H1 (cell line): ENCODE results near the gene NDUFB6. TPM values are rescaled to one million over a fixed set of nuclear protein-coding genes. Genes with fewer than 3 reads are reported as not detected.
A peak's percentile ranks its signal among the peaks of the same experiment; 100 is the strongest.

Experiments
- CTCF ChIA-PET: fragments of 300-600 bp; sonication (Branson Sonifier 250); formaldehyde crosslinking; loops from one replicate; lab custom pipeline; 2021; ENCODE audit not compliant: partially characterized antibody; lab: Charles Lee
- POLR2A ChIA-PET: fragments of 300-600 bp; sonication (Branson Sonifier 250); formaldehyde crosslinking; loops from one replicate; lab custom pipeline; 2021; ENCODE audit warnings: inconsistent platforms; ENCODE audit not compliant: partially characterized antibody; lab: Charles Lee
- DNase-seq, 2 experiments: peaks; one replicate each; pipeline versions ENCODE4 v3.0.0 to v3.0.0-alpha.2; 2010 to 2022; ENCODE audit warnings: low spot score in 2 of 2, low read depth in 1 of 2, mixed read lengths in 1 of 2
- FAIRE-seq: peaks from 2 replicates; lab custom pipeline; 2011; peaks lifted over from hg19 to GRCh38; lab: Jason Lieb, UNC
- H2AFZ ChIP-seq: 2 replicates; pipeline ENCODE4 v1.8.1; 2012; ENCODE audit warnings: low read length, inconsistent platforms
- H2AK5ac ChIP-seq: 2 replicates; pipeline ENCODE4 v1.6.1; 2013; ENCODE audit warnings: low read depth, low read length
- H2BK120ac ChIP-seq: replicated peaks from 2 replicates; pipeline ENCODE3; 2013; ENCODE audit warnings: low read depth, low read length, inconsistent platforms
- H2BK12ac ChIP-seq: 2 replicates; pipeline ENCODE4 v1.6.1; 2013; ENCODE audit warnings: low read depth, low read length
- H2BK15ac ChIP-seq: 2 replicates; pipeline ENCODE4 v1.6.1; 2013; ENCODE audit warnings: low read length
- H2BK20ac ChIP-seq: 2 replicates; pipeline ENCODE4 v1.6.1; 2013; ENCODE audit warnings: low read length
- H2BK5ac ChIP-seq: 2 replicates; pipeline ENCODE4 v1.6.1; 2013; ENCODE audit warnings: low read depth, low read length
- H3K14ac ChIP-seq: 2 replicates; pipeline ENCODE4 v1.6.1; 2013; ENCODE audit warnings: inconsistent platforms; ENCODE audit not compliant: insufficient read length
- H3K18ac ChIP-seq: 2 replicates; pipeline ENCODE4 v1.6.1; 2013; ENCODE audit warnings: low read length; ENCODE audit errors: extremely low read depth
- H3K23ac ChIP-seq: 2 replicates; pipeline ENCODE4 v1.6.1; 2013; ENCODE audit warnings: inconsistent platforms; ENCODE audit not compliant: insufficient read length
- H3K23me2 ChIP-seq: 2 replicates; pipeline ENCODE4 v1.6.1; 2013; ENCODE audit warnings: low read depth, low read length
- H3K27ac ChIP-seq: 2 replicates; pipeline ENCODE4 v1.6.1; 2011; ENCODE audit warnings: low read depth, low read length, inconsistent platforms
- H3K27me3 ChIP-seq, 4 experiments: replicated peaks in 1 of 4; 1 replicate in 1 of 4; 2 replicates in 3 of 4; pipeline versions ENCODE4 v1.6.1 to v1.8.1; 2011 to 2013; ENCODE audit warnings: low read length in 3 of 4, mild to moderate bottlenecking in 3 of 4, inconsistent platforms in 2 of 4, mixed read lengths in 2 of 4, moderate library complexity in 1 of 4; ENCODE audit not compliant: control insufficient read depth in 3 of 4, insufficient read depth in 3 of 4; ENCODE audit errors: extremely low read depth in 1 of 4
- H3K36me3 ChIP-seq, 4 experiments: 2 replicates each; pipeline versions ENCODE4 v1.6.1 to v1.8.1; 2011 to 2013; ENCODE audit warnings: mild to moderate bottlenecking in 4 of 4, low read length in 3 of 4, moderate library complexity in 2 of 4, control low read depth in 1 of 4, inconsistent platforms in 1 of 4; ENCODE audit not compliant: insufficient read depth in 4 of 4, control insufficient read depth in 2 of 4
- H3K4ac ChIP-seq: replicated peaks from 2 replicates; pipeline ENCODE3; 2013; ENCODE audit warnings: low read length, low read depth, mixed read lengths, inconsistent platforms; ENCODE audit not compliant: insufficient read length
- H3K4me1 ChIP-seq, 4 experiments: replicated peaks in 1 of 4; 1 replicate in 1 of 4; 2 replicates in 3 of 4; pipeline versions ENCODE4 v1.6.1 to v1.8.1; 2011 to 2013; ENCODE audit warnings: low read length in 3 of 4, inconsistent platforms in 2 of 4, mixed read lengths in 1 of 4; ENCODE audit not compliant: insufficient read depth in 4 of 4, control insufficient read depth in 3 of 4
- H3K4me2 ChIP-seq, 2 experiments: 2 replicates each; pipeline versions ENCODE4 v1.6.1 to v1.8.1; 2011 to 2013; ENCODE audit warnings: low read depth in 2 of 2, low read length in 2 of 2, control low read depth in 1 of 2, inconsistent platforms in 1 of 2, mild to moderate bottlenecking in 1 of 2; ENCODE audit not compliant: insufficient read depth in 1 of 2
- H3K4me3 ChIP-seq, 4 experiments: fragments of 200-600, 300-600 bp in 1 of 4; sonication (generic), shearing (Covaris generic), sonication (Bioruptor Twin) in 1 of 4; 2 replicates each; pipeline versions ENCODE4 v1.5.1 to v1.8.1; 2011 to 2016; ENCODE audit warnings: low read length in 4 of 4, low read depth in 3 of 4, control low read depth in 2 of 4, inconsistent platforms in 2 of 4, mild to moderate bottlenecking in 2 of 4, mixed read lengths in 1 of 4, moderate library complexity in 1 of 4; ENCODE audit not compliant: insufficient read depth in 2 of 4; ENCODE audit errors: extremely low read depth in 1 of 4
- H3K56ac ChIP-seq: replicated peaks from 2 replicates; pipeline ENCODE3; 2013; ENCODE audit warnings: low read depth, mild to moderate bottlenecking, mixed read lengths, low read length, inconsistent platforms; ENCODE audit not compliant: insufficient read length
- H3K79me1 ChIP-seq: 2 replicates; pipeline ENCODE4 v1.6.1; 2013; ENCODE audit warnings: low read depth, low read length, control low read depth
- H3K79me2 ChIP-seq, 2 experiments: 2 replicates each; pipeline versions ENCODE4 v1.6.1 to v1.8.1; 2012 to 2013; ENCODE audit warnings: low read length in 2 of 2, mild to moderate bottlenecking in 2 of 2, inconsistent platforms in 1 of 2; ENCODE audit not compliant: insufficient read depth in 2 of 2, control insufficient read depth in 1 of 2
- H3K9ac ChIP-seq, 4 experiments: replicated peaks in 1 of 4; 1 replicate in 1 of 4; 2 replicates in 3 of 4; pipeline versions ENCODE4 v1.6.1 to v1.8.1; 2011 to 2013; ENCODE audit warnings: low read depth in 3 of 4, low read length in 3 of 4, control low read depth in 2 of 4, mild to moderate bottlenecking in 2 of 4, moderate library complexity in 2 of 4, inconsistent platforms in 1 of 4; ENCODE audit errors: extremely low read depth in 1 of 4
- H3K9me3 ChIP-seq, 2 experiments: 2 replicates each; pipeline versions ENCODE4 v1.6.1 to v1.8.1; 2012 to 2013; ENCODE audit warnings: mild to moderate bottlenecking in 2 of 2, moderate library complexity in 2 of 2, control low read depth in 1 of 2, inconsistent platforms in 1 of 2, low read depth in 1 of 2, low read length in 1 of 2, mixed read lengths in 1 of 2; ENCODE audit not compliant: insufficient read depth in 2 of 2
- H4K20me1 ChIP-seq, 2 experiments: replicated peaks in 1 of 2; 2 replicates each; pipeline versions ENCODE3 to v1.8.1; 2011 to 2013; ENCODE audit warnings: inconsistent platforms in 2 of 2, low read length in 2 of 2, mild to moderate bottlenecking in 1 of 2; ENCODE audit not compliant: insufficient read depth in 2 of 2, control insufficient read depth in 1 of 2
- H4K5ac ChIP-seq: 2 replicates; pipeline ENCODE4 v1.6.1; 2013; ENCODE audit warnings: low read length, low read depth, mixed read lengths, inconsistent platforms; ENCODE audit not compliant: insufficient read length
- H4K8ac ChIP-seq: 2 replicates; pipeline ENCODE4 v1.8.0; 2013; ENCODE audit warnings: mild to moderate bottlenecking, moderate library complexity, low read length, inconsistent platforms; ENCODE audit not compliant: insufficient read depth; ENCODE audit errors: extremely low read depth
- H4K91ac ChIP-seq: replicated peaks from 2 replicates; pipeline ENCODE3; 2013; ENCODE audit warnings: low read length, mixed read lengths, inconsistent platforms; ENCODE audit not compliant: insufficient read length
- JUN ChIP-seq: IDR thresholded peaks from 2 replicates; pipeline ENCODE4 v1.6.1; 2011; ENCODE audit warnings: low read depth, mild to moderate bottlenecking, improper control_type of control experiment, low read length
- JUND ChIP-seq: IDR thresholded peaks from 2 replicates; pipeline ENCODE4 v1.6.1; 2011; ENCODE audit warnings: mild to moderate bottlenecking, improper control_type of control experiment, low read length
- MAFK ChIP-seq: IDR thresholded peaks from 2 replicates; pipeline ENCODE4 v1.6.1; 2012; ENCODE audit warnings: low read depth, mild to moderate bottlenecking, improper control_type of control experiment, low read length
- NANOG ChIP-seq: IDR thresholded peaks from 2 replicates; pipeline ENCODE4 v1.6.1; 2011; ENCODE audit warnings: low read length, low read depth, mild to moderate bottlenecking, inconsistent platforms; ENCODE audit not compliant: insufficient read depth, poor library complexity, severe bottlenecking
- RFX5 ChIP-seq: IDR thresholded peaks from 2 replicates; pipeline ENCODE4 v1.6.1; 2011; ENCODE audit warnings: low read depth, low read length, improper control_type of control experiment, borderline replicate concordance
- SIN3A ChIP-seq, 2 experiments: IDR thresholded peaks in 1 of 2; conservative IDR thresholded peaks in 1 of 2; 2 replicates each; pipeline ENCODE4 v1.6.1; 2011 to 2012; ENCODE audit warnings: low read length in 2 of 2, improper control_type of control experiment in 1 of 2, low read depth in 1 of 2, mild to moderate bottlenecking in 1 of 2
- TCF12 ChIP-seq: IDR thresholded peaks from 2 replicates; pipeline ENCODE4 v1.6.1; 2011; ENCODE audit warnings: low read depth, mild to moderate bottlenecking, low read length
- ZNF274 ChIP-seq: IDR thresholded peaks from 2 replicates; pipeline ENCODE4 v1.7.0; 2012; ENCODE audit warnings: low read length, borderline replicate concordance; ENCODE audit errors: extremely low read depth
- WGBS, 2 experiments: shearing (Covaris generic) in 1 of 2; methylation state at CpG; one replicate each; pipeline versions ENCODE4 v1.1.6 to v1.1.7; 2013 to 2015; ENCODE audit warnings: low lambda C conversion rate in 2 of 2, mixed read lengths in 2 of 2, inconsistent platforms in 1 of 2, low coverage in 1 of 2, missing lambda C conversion rate in 1 of 2; ENCODE audit not compliant: insufficient replicate concordance in 2 of 2, insufficient coverage in 1 of 2, insufficient read length in 1 of 2; ENCODE audit errors: extremely low coverage in 1 of 2, missing lambda C conversion rate in 1 of 2; 5-methylcytosine and 5-hydroxymethylcytosine counted together
- polyA plus RNA-seq, 7 experiments: library from polyadenylated mRNA; depleted of rRNA in 3 of 7; stranded (reverse) in 5 of 7; unstranded in 2 of 7; fragments of >200 nt in 5 of 7; fragments of 200-250 nt in 2 of 7; gene quantifications; 1 replicate in 5 of 7; 2 replicates in 1 of 7; 4 replicates in 1 of 7; pipeline versions ENCODE4 v1.2.1 to v1.2.3, GENCODE V29; 2011 to 2013; ENCODE audit warnings: missing spikeins in 2 of 7, mixed read lengths in 2 of 7
- total RNA-seq: library from RNA; stranded (reverse); fragmentation: NEBNext Ultra II Directional; extraction: Animal tissue kit (Norgen Biotek cat#: 25700); gene quantifications from 2 replicates; pipeline ENCODE4 v1.2.1, GENCODE V29; 2021
- TF ChIP-seq, protein P1 (sequence below): IDR thresholded peaks from 2 replicates; pipeline ENCODE4 v1.6.1; 2011; ENCODE audit warnings: low read depth, mild to moderate bottlenecking, low read length; ENCODE audit not compliant: insufficient read depth

The NDUFB6 gene
- total and polyA plus RNA-seq, 2 of the 8 experiments (the other 6 are each of a cell fraction or from before 2014, with no cell fraction given), result 55.8 to 61.4 TPM

GRCh38 chr9:32571969-32572899 lies 725 bp downstream of the NDUFB6 start:
- Histone ChIP-seq H3K23me2 (peaks cover 6% of the 10 kb centered on the region), H3K9me3 (no peaks in the 10 kb centered on the region), H3K18ac (no peak overlapping the region), H3K27ac (peak overlapping the region; percentile 81; the same call in 1 of the 2 replicates), H4K8ac (peak overlapping the region; percentile 53; the same call in 1 of the 2 replicates), H2BK20ac (no peak overlapping the region), H3K23ac (no peak overlapping the region), H3K27me3 (no peaks in the 10 kb centered on the region), H4K91ac (no peak overlapping the region), H3K36me3 (peaks cover 0 to 5% (median under 1%) of the 10 kb centered on the region in 4 experiments; a peak in 2 of 8 replicates), H3K79me1 (peaks cover 4% of the 10 kb centered on the region; the same call in 1 of the 2 replicates), H2BK5ac (peak overlapping the region; percentile 85; the same call in 1 of the 2 replicates), H3K14ac (no peak overlapping the region), H2BK120ac (no peak overlapping the region), H3K79me2 (peaks cover 4 to 33% of the 10 kb centered on the region in 2 experiments; a peak in 3 of 4 replicates), H2AFZ (peak overlapping the region; percentile 88), H3K4me3 (peak overlapping the region; percentile 70 to 98 (median 98)), H4K5ac (no peak overlapping the region), H3K56ac (peak overlapping the region; percentile 34), H2AK5ac (no peak overlapping the region), H4K20me1 (peaks cover 0 to 6% of the 10 kb centered on the region in 2 experiments), H2BK12ac (no peak overlapping the region), H2BK15ac (no peak overlapping the region), H3K9ac (peak overlapping the region; percentile 64 to 91 (median 78)), H3K4ac (no peak overlapping the region), H3K4me1 (peaks cover 0 to 4% (median under 1%) of the 10 kb centered on the region in 4 experiments; a peak in 2 of 7 replicates), H3K4me2 (peak overlapping the region; percentile 82 to 89)
- FAIRE-seq, result peak; percentile 92
- CTCF ChIA-PET, result interaction anchor here (0.6 to 12.2 kb wide), 27 partner anchors 9 to 606 kb away, joined by 3 to 248 read pairs (median 4); partner anchors contain the start of genes RIGI, SMIM27 and TOPORS
- POLR2A ChIA-PET, result interaction anchor here (0.6 to 3.8 kb wide), 6 partner anchors 11 to 453 kb away, joined by 3 to 24 read pairs (median 4); partner anchors contain the start of genes ACO1, DNAJA1, RIGI and SMIM27
- 3% methylated on average over 17 of the region's 17 CpGs; no CpG with 5 or more reads in 1 of the 2 experiments for WGBS, 2 experiments
- peak in 1 of 2 experiments; percentile 49 for DNase-seq
- TF ChIP-seq, protein P1, sequence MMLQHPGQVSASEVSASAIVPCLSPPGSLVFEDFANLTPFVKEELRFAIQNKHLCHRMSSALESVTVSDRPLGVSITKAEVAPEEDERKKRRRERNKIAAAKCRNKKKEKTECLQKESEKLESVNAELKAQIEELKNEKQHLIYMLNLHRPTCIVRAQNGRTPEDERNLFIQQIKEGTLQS, result peak; percentile 55; the same call in 1 of the 2 replicates
- TF ChIP-seq JUN (no peak), JUND (0 out of 2 replicates have a peak, but pooled peaks have one; percentile 12), RFX5 (no peak), ZNF274 (no peak), NANOG (no peak), MAFK (no peak), SIN3A (conservative IDR thresholded peaks at IDR 0.05 in 1 of 2, IDR thresholded peaks at IDR 0.05 in 1 of 2; ENCODE audit: low read depth in 1 of 2, low read length in 2 of 2) (peak; percentile 52 to 93; a peak in 2 of 4 replicates), TCF12 (no peak)
